HG03439 (cell line): Measurements from ENCODE around the gene FKBP4.

Source experiments
- ATAC-seq: cut with Tn5 transposase; IDR thresholded peaks from one replicate; pipeline ENCODE4 v1.9.1; 2021; ENCODE audit warnings: mild to moderate bottlenecking, moderate library complexity; ENCODE audit not compliant: unreplicated experiment

The FKBP4 gene

GRCh38 chr12:2811801-2812200 lies 17.0 kb downstream of the FKBP4 start:
- no peak for ATAC-seq

GRCh38 chr12:2812290-2813213 lies 17.8 kb downstream of the FKBP4 start, which contains the start of gene ITFG2:
Gene ITFG2 (plus strand): TSS chr12:2812668. CDS start chr12:2812761, 93 bp downstream.
- peak; percentile 95 for ATAC-seq

- peak; percentile 4 for ATAC-seq
These were observed 18.7 kb downstream of the FKBP4 start for GRCh38 chr12:2813214-2814185.

- no peak for ATAC-seq
These were observed 25.0 kb downstream of the FKBP4 start for GRCh38 chr12:2819810-2820209.

- ATAC-seq, result no peak
These were observed 25.7 kb downstream of the FKBP4 start for GRCh38 chr12:2820432-2820831.

GRCh38 chr12:2823483-2823882 lies 28.7 kb downstream of the FKBP4 start:
- ATAC-seq, result no peak

- no peak for ATAC-seq
These were observed 29.8 kb downstream of the FKBP4 start for GRCh38 chr12:2824541-2824940.

- ATAC-seq, result no peak
These were observed 30.4 kb downstream of the FKBP4 start for GRCh38 chr12:2825132-2825531.

GRCh38 chr12:2826036-2826435 lies 31.3 kb downstream of the FKBP4 start:
- ATAC-seq, result no peak

- ATAC-seq, result no peak
These were observed 32.1 kb downstream of the FKBP4 start for GRCh38 chr12:2826721-2827515.

GRCh38 chr12:2829275-2829674 lies 34.5 kb downstream of the FKBP4 start:
- ATAC-seq, result no peak

- no peak for ATAC-seq
These were observed 37.9 kb downstream of the FKBP4 start for GRCh38 chr12:2832550-2833127.

- ATAC-seq, result no peak
These were observed 38.6 kb downstream of the FKBP4 start for GRCh38 chr12:2833327-2833726.

- ATAC-seq, result no peak
These were observed 39.0 kb downstream of the FKBP4 start for GRCh38 chr12:2833810-2834209.

GRCh38 chr12:2834581-2835491 lies 40.1 kb downstream of the FKBP4 start, which contains the start of gene NRIP2:
Gene NRIP2 (minus strand): TSS chr12:2835035. CDS start chr12:2834983, 52 bp downstream.
- no peak for ATAC-seq

- no peak for ATAC-seq
These were observed 41.1 kb downstream of the FKBP4 start for GRCh38 chr12:2835691-2836403.

GRCh38 chr12:2836574-2836973 lies 41.8 kb downstream of the FKBP4 start:
- no peak for ATAC-seq

GRCh38 chr12:2841056-2841650 lies 46.4 kb downstream of the FKBP4 start:
- ATAC-seq, result no peak
